Body of pancreas (tissue), 4 donors: Measurements from ENCODE around the gene COA8. TPM values are rescaled to one million over a fixed set of nuclear protein-coding genes. Genes with fewer than 3 reads are reported as not detected.

ENCODE experiments used
- ATAC-seq: fragments of 150-250 bp; one replicate; pipeline ENCODE4 v1.9.1; 2016
- DNase-seq, 4 donors: peaks; one replicate each; pipeline ENCODE4 v3.0.0-alpha.2; 2019
- H3K27ac ChIP-seq, 4 donors: fragments of 200-600 bp; sonication (generic); 1 replicate in 3 of 4; 2 replicates in 1 of 4; pipeline versions ENCODE4 v1.5.1 to v1.6.1; 2016 to 2019; ENCODE audit warnings: mild to moderate bottlenecking in 1 of 4, mixed read lengths in 1 of 4, moderate library complexity in 1 of 4
- H3K27me3 ChIP-seq, 2 donors: fragments of 200-600 bp; sonication (generic); one replicate each; pipeline ENCODE4 v1.6.0; 2016; ENCODE audit warnings: mild to moderate bottlenecking in 1 of 2
- H3K36me3 ChIP-seq, 2 donors: fragments of 200-600 bp; sonication (generic); replicated peaks in 1 of 2; 2 replicates each; pipeline ENCODE4 v1.5.1; 2016; ENCODE audit warnings: low read depth in 2 of 2; ENCODE audit not compliant: insufficient read depth in 1 of 2
- H3K4me1 ChIP-seq: fragments of 200-600 bp; sonication (generic); one replicate; pipeline ENCODE4 v1.6.0; 2016
- H3K4me3 ChIP-seq, 2 donors: fragments of 200-600 bp; sonication (generic); 1 replicate in 1 of 2; 2 replicates in 1 of 2; pipeline ENCODE4 v1.5.1; 2016 to 2019
- H3K9me3 ChIP-seq, 3 donors: fragments of 200-600 bp; sonication (generic); 1 replicate in 2 of 3; 2 replicates in 1 of 3; pipeline ENCODE4 v1.5.1; 2016
- CTCF ChIP-seq, 7 experiments: fragments of 450-650 bp in 4 of 7; fragments of 200-600 bp in 3 of 7; sonication (generic) in 3 of 7; IDR thresholded peaks; one replicate each; pipeline ENCODE4 v1.5.1; 2016 to 2019; ENCODE audit warnings: antibody characterized with exemption in 7 of 7
- POLR2A ChIP-seq, 3 donors: fragments of 450-650 bp; IDR thresholded peaks; one replicate each; pipeline ENCODE4 v1.6.1; 2016; ENCODE audit warnings: antibody characterized with exemption in 3 of 3, mild to moderate bottlenecking in 2 of 3
- WGBS, 2 donors: methylation state at CpG; one replicate each; pipeline ENCODE4 v1.1.5; 2017; 5-methylcytosine and 5-hydroxymethylcytosine counted together
- intact Hi-C: fragments of 100-400 bp; cut with DNase I; formaldehyde crosslinking; loops from one replicate; pipeline ENCODE4 v1.15.1; 2023
- total RNA-seq, 2 donors: library from RNA; depleted of rRNA; stranded (reverse); fragments of >200 nt; gene quantifications; one replicate each; pipeline ENCODE4 v1.1.0, GENCODE V29; 2016

COA8 gene
- total RNA-seq, 2 donors from 2014 or later: 15.2 to 32.2 TPM

- Histone ChIP-seq H3K4me3 (peak overlapping the region; percentile 97 to 98), H3K4me1 (peaks cover 30% of the 10 kb centered on the region), H3K27me3 (no peaks in the 10 kb centered on the region), H3K9me3 (no peaks in the 10 kb centered on the region), H3K27ac (peak overlapping the region; percentile 76 to 97 (median 95)), H3K36me3 (no peaks in the 10 kb centered on the region)
- DNase-seq (peak; percentile 68 to 81 (median 76)), ATAC-seq (peak; percentile 64)
- TF ChIP-seq CTCF (IDR thresholded peaks at IDR 0.05) (no peak), POLR2A (IDR thresholded peaks at IDR 0.05) (peak; percentile 24 to 73 (median 71))
- 0 to 5% methylated on average over 2 to 31 of the region's 31 CpGs for WGBS, 2 donors
- intact Hi-C loops: no loop called here
Measured at GRCh38 chr14:103628221-103628683, 65.5 kb downstream of the COA8 start.

GRCh38 chr14:103628684-103629502 lies 66.1 kb downstream of the COA8 start, which contains the start of gene KLC1:
Gene KLC1 (plus strand): TSS chr14:103629211. CDS start chr14:103654565, 25,354 bp downstream.
- Histone ChIP-seq H3K36me3 (no peaks in the 10 kb centered on the region), H3K4me3 (peak within 1 kb of the TSS; percentile 97 to 98), H3K9me3 (no peaks in the 10 kb centered on the region), H3K4me1 (peaks cover 30% of the 10 kb centered on the region), H3K27me3 (no peaks in the 10 kb centered on the region), H3K27ac (peak within 1 kb of the TSS; percentile 76 to 97 (median 95))
- DNase-seq: peak; percentile 77 to 84 (median 82)
- peak; percentile 86 for ATAC-seq
- intact Hi-C loops: no loop called here
- whole genome bisulfite sequencing, 2 donors: 0% methylated on average over 6 to 86 of the region's 97 CpGs
- no peak for TF ChIP-seq CTCF (IDR thresholded peaks at IDR 0.05)
- peak; percentile 63 to 81 (median 76) for TF ChIP-seq POLR2A (IDR thresholded peaks at IDR 0.05)

- H3K4me1 ChIP-seq: peaks cover 35% of the 10 kb centered on the region
- WGBS, 2 donors: 0 to 1% methylated on average over 11 to 51 of the region's 71 CpGs
- ATAC-seq (peak; percentile 47), DNase-seq (peak; percentile 34 to 56 (median 44))
- no peaks in the 10 kb centered on the region for H3K27me3 ChIP-seq
- TF ChIP-seq CTCF (IDR thresholded peaks at IDR 0.05) (no peak), POLR2A (IDR thresholded peaks at IDR 0.05) (no peak)
- peak overlapping the region; percentile 97 to 98 for H3K4me3 ChIP-seq
- H3K27ac ChIP-seq: peak overlapping the region; percentile 76 to 97 (median 95)
- no peaks in the 10 kb centered on the region for H3K36me3 ChIP-seq
- no peaks in the 10 kb centered on the region for H3K9me3 ChIP-seq
- intact Hi-C loops: no loop called here
Measured at GRCh38 chr14:103629503-103630121, 66.9 kb downstream of the COA8 start.

GRCh38 chr14:103630364-103631108 lies 67.8 kb downstream of the COA8 start:
- Histone ChIP-seq H3K27ac (peak overlapping the region in 1 of 4 donors; percentile 97), H3K9me3 (no peaks in the 10 kb centered on the region), H3K4me3 (no peak overlapping the region), H3K36me3 (no peaks in the 10 kb centered on the region), H3K27me3 (no peaks in the 10 kb centered on the region), H3K4me1 (peaks cover 37% of the 10 kb centered on the region)
- WGBS, 2 donors: 8 to 12% methylated on average over 5 of the region's 5 CpGs
- TF ChIP-seq POLR2A (IDR thresholded peaks at IDR 0.05): no peak
- TF ChIP-seq CTCF (IDR thresholded peaks at IDR 0.05): no peak
- intact Hi-C loops: no loop called here
- DNase-seq (no peak), ATAC-seq (no peak)
